HFF-Myc (cell line): ENCODE data around the gene CCNC.

Experiments used
- DNase-seq: peaks from one replicate; pipeline ENCODE4 v3.0.0-alpha.2; 2011; ENCODE audit warnings: low read depth; ENCODE audit errors: extremely low read depth
- H3K4me3 ChIP-seq: replicated peaks from 2 replicates; pipeline ENCODE4 v1.5.1; 2011; ENCODE audit warnings: low read depth, mild to moderate bottlenecking, control low read depth, low read length
- CTCF ChIP-seq: IDR thresholded peaks from 2 replicates; pipeline ENCODE4 v1.5.1; 2012; ENCODE audit warnings: mild to moderate bottlenecking, low read depth, low read length, control low read depth; ENCODE audit errors: missing control alignments

Gene CCNC

DNA sequence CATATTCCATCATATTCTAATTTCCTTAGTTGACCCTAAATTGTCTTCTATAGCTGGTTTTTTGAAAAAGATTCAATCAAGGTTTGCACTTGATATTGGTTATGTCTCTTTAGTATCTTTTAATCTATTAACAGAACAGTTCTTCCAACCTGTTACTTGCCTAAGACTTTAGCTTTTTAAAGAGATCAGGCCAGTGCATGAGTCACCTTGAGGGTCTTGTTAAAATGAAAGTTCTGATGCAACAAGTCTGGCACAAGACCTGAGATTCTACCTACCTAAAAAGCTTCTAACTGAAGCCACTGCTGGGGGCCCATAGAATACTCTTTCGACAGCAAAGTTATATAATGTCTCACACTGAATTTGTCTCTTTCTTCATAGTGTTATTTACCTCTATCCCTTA, 56.4 kb downstream of the CCNC start:
- no peak for TF ChIP-seq CTCF
- no peak for DNase-seq
- H3K4me3 ChIP-seq: no peak overlapping the region

DNA sequence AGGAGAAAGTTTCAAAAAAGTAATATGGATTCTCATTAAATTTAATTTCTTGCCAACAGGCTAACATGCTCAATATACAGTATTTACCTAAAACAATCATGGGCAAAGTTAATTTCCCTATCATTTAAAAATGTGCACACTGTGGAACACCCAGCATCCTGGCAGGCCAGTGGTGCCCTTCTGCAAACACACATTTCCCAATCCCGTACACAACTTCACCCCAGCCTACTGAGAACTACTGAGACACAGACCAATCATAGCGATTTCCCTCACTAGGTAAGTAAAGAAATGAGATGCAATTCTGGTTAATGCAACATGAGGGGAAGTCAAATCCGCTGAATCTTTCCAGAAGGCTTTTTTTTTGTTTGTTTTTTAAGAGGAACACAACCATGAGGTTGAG, 60.8 kb downstream of the CCNC start:
- TF ChIP-seq CTCF: no peak
- no peak for DNase-seq
- H3K4me3 ChIP-seq: no peak overlapping the region

DNA sequence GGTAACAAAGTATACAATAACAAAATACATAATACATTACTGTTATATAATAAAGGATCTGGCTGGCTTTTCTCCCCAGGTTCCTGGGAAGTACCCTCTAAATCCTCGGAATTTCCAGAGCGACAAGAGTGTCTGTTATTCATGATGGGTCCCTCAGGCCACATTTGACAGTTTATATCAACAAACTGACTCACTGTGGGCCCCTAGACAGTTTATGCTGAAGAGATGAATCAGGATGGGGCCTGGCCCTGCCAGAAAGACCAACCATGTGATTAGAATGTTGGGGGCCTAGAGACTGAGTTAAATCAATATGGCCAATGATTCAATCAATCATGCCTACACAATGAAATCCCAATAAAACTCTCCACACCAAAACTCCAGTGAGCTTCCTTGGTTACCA, 66.7 kb downstream of the CCNC start:
- DNase-seq: no peak
- TF ChIP-seq CTCF: no peak
- H3K4me3 ChIP-seq: no peak overlapping the region

- TF ChIP-seq CTCF: no peak
- no peak overlapping the region for H3K4me3 ChIP-seq
- DNase-seq: no peak
These were observed 70.0 kb downstream of the CCNC start for GRCh38 chr6:99498421-99498820.

DNA sequence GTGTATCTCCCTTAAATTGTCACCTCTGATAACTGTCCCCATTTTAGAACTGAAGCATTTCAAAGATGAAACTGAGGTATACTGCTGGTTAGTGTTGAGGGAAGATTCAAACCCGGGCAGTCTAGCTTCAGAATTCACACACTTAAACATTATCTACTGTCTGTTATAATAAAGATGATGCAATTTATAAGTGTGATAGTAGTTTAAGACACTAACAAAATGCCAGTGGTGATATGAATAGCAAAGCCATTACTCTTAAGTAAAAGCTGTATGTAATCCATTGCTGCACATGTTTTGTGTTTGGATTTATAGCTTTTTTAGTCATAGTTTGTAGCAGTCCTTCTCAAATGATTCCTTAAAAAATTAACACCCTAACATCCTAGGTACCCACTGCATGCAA, 73.0 kb downstream of the CCNC start:
- no peak for TF ChIP-seq CTCF
- H3K4me3 ChIP-seq: no peak overlapping the region
- DNase-seq: no peak
